Raji (cell line): ENCODE data around the gene HSF2BP.

Experiments used
- POLR2A ChIP-seq: IDR thresholded peaks from 2 replicates; pipeline ENCODE4 v1.6.1; 2011; ENCODE audit warnings: low read depth, low read length, control low read depth; ENCODE audit not compliant: insufficient read depth

The HSF2BP gene

DNA sequence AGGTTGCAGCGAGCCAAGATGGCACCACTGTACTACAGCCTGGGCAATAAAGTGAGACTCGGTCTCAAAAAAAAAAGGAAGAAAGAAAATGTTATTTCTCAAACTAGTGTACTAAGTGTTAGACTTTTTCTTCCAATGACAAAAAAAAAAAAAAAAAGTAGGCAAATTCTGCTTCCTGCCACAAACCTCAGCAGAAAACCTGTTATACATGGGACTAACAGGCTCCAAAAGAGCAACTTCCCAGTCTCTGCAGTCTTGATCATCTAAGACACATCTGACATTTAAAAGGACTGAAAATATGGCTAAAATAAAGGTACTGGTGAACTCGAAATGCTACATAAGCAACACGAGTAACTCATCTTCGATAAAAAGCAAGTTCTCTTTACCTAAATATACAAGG lies 59.6 kb downstream of the HSF2BP start:
- TF ChIP-seq POLR2A, result no peak

DNA sequence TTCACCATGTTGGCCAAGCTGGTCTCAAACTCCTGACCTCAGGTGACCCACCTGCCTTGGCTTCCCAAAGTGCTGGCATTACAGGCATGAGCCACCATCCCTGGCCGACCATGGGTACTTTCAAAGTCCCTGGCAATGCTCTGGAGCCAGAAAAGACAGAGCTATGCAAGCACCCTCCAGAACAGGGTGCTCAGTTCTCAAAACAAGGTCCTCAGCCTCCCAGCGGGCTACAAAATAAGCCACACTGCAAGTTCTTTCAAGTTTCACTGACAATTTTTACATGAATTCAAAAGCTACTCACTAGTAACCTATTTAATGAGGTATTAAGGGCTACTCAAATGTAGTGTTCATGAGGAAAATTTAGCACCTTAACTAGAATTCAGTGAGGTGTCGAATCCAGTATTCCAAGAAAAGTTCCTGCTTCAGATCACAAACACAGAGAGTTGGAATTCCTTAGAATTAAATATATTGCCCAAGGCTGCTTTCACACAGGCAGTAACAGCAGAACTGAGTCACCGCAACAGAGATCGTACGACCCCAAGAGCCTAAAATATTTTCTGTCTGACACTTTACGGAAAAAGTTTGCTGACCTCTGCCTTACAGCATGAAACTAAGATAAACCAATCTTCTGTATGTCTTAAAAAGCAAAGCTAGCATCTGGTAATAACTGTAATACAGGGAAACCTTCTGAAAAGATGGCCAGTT lies 60.7 kb downstream of the HSF2BP start:
- no peak for TF ChIP-seq POLR2A

DNA sequence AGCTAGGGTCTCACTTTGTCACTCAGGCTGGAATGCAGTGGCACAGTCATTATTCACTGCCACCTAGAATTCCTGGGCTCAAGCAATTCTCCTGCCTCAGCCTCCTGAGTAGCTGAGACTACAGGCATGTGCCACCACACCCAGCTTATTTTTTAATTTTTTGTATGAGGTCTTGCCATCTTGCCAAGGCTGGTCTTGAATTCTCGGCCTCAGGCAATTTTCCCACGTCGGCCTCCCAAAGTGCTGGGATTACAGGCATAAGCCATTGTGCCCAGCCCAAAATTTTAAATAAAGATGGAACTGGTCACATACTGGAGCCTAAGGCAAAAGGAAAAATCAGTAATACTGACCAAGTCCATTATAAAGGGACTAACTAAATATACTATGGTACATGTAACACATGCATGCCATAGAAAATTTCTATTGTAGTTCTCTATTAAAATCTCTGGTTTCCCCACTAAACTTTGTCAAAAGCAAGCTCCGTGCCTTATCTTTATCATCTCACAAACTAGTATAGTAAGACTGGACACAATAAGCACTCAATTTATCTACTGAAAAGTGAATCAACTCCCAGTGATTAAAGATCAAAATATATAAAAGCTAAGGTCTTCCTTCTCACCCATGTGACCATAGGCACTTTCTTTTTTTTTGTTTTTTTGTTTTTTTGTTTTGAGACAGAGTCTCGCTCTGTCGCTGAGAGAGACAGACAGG lies 61.6 kb downstream of the HSF2BP start:
- TF ChIP-seq POLR2A, result no peak

DNA sequence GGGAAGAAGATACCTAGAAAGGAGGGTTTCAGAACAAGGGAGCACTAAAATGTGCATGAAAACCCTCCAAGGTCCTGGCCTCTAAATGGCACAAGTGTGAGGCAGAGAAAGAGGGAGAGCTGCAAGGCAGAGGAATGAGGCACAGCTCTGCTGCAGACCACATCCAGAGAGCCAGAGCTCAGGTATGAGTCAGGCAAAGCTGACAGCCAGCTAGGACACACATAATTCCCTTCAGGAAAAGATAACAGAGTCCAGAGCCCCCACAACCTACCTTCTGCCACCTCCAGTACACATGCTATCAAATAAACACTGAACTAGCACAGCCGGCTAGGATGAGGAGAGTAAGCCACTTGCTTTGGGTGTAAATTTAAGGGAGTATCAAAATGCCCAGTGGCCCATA lies 62.2 kb downstream of the HSF2BP start:
- TF ChIP-seq POLR2A, result no peak

DNA sequence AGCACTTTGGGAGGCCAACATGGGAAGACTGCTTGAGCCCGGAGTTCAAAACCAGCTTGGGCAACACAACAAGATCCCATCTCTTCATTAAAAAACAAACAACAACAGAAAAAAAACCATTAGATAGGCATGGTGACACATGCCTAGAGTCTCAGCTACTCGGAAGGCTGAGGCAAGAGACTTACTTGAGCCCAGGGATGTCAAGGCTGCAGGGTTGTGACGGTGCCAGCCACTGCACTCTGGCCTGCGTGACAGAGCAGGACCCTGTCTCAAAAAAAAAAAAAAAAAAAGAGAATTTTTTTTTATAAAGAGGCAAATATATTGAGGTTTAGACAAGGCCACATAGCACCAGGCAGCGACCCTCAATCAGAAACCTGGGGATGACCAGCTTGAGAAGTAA lies 62.7 kb downstream of the HSF2BP start:
- no peak for TF ChIP-seq POLR2A

DNA sequence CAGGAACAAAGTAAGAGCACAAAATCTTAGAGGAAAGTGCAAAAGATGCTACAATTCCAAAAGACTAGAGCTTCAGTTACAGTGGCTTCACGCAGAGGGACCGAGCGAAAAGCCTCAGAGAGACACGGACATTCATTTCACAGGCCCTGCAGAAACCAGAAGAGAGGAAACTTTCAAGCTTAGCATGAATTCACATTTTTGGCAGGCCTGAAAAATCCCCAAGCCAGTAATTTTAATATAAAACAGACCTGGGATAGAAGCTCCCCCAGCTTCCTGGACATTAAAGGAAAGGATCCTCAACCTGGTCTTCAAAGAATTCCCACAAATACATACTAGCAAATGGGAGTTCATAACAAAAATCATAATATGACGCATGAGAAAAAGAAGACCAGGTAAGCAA lies 66.2 kb downstream of the HSF2BP start:
- no peak for TF ChIP-seq POLR2A

DNA sequence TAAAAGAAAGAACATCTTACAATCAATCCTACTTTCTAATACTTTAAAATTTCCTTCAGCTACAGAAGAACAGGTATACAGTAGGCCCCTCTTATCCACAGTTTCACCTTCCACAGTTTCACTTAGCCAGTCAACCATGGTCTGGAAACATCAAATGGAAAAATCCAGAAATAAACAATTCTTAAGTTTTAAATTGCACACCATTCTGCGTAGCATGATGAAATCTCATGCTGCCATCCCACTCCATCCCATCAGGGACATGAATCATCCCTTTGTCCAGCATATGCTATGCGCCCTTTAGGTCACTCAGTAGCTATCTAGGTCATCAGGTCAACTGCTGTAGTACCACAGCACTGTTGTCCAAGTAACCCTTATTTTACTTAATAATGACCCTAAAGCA lies 67.7 kb downstream of the HSF2BP start:
- no peak for TF ChIP-seq POLR2A

DNA sequence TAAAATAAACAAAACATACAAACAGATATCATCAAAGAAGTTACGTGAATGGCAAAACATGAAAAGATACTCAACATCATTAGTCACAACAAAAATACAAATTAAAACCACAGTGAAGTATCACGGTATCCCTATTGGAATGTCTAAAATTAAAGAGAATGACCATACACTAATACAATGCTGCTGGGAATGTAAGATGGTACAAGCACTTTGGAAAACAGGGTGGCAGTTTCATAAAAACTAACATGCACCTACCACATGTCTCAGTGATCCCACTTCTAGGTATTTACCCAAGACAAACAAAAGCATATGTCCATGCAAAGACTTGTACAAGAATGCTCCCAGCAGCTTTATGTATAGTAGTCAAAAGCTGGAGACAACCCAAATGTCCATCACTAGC lies 69.1 kb downstream of the HSF2BP start:
- no peak for TF ChIP-seq POLR2A

DNA sequence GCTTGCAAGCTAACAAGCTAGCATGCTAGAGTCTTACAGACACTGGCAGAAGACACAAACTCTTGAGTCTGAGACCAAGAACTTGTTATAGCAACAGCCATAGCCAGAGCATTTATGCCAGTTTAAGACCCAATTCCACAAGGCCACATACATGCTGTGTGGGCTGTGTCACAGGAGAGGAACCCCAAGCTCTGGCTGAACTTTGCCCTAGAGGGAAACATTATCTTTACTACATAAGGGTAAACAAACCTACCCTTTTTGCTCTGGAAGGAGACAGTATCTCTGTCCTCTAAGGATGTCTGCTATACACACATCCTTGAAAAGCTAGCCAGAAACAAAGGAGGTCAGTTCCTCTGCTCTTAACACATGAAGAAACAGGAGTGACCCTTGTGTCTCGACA lies 70.3 kb downstream of the HSF2BP start:
- no peak for TF ChIP-seq POLR2A

DNA sequence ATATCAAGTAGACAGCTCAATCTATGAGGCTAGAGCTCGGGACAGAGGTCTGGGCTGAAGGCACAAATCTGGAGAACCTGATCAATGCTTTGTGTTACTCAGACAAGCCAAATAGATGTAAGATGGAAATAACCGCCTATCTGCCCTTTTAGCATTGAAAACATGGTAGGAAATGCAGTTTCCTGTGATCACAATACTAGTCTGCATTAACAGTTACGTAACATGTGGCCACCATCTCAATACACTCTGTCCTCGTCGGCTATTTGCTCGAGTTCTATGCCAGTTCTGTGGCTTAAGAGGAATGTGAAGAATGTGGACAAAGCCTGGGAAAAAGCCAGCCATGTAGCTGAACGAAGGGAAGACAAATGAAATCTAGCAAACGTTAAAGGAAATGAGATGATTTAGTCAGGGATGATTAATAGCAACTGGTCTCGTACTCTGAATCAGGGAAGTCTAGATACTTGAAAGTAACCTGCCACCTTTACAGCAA lies 73.3 kb downstream of the HSF2BP start:
- no peak for TF ChIP-seq POLR2A

DNA sequence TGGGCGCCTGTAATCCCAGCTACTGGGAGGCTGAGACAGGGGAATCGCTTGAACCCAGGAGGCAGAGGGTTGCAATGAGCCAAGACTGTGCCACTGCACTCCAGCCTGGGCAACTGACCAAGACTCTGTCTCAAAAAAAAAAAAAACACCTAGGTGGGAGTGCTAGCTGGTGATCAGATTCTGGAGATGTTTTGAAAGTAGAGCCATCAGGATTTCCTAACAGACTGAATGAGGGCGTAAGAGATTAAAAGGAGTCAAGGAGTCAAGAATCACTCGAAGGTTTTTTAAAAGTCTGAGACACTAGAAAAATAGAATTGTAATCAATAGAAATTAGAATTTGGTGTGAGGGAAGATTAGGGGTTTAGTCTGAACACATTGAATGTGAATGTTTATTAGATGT lies 73.8 kb downstream of the HSF2BP start:
- TF ChIP-seq POLR2A, result no peak

DNA sequence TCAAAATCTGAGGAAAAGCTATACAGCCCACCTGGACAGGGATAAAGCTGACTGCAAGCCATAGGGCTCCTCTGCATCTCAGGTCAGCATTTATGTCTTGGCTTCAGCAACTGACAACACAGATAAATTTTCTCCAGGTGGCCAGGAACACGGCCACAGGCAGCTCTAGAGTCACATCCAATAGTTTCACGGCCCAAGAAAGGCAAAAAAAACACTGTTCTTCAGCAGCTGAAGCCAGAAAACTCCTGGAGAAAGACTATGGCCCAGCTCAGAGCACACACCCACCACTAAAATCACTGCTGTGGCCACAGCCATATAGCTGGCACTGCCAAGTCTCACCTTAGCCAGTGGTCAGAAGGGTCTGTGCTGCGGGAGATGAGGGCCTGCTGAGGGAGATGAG lies 77.8 kb downstream of the HSF2BP start:
- no peak for TF ChIP-seq POLR2A

DNA sequence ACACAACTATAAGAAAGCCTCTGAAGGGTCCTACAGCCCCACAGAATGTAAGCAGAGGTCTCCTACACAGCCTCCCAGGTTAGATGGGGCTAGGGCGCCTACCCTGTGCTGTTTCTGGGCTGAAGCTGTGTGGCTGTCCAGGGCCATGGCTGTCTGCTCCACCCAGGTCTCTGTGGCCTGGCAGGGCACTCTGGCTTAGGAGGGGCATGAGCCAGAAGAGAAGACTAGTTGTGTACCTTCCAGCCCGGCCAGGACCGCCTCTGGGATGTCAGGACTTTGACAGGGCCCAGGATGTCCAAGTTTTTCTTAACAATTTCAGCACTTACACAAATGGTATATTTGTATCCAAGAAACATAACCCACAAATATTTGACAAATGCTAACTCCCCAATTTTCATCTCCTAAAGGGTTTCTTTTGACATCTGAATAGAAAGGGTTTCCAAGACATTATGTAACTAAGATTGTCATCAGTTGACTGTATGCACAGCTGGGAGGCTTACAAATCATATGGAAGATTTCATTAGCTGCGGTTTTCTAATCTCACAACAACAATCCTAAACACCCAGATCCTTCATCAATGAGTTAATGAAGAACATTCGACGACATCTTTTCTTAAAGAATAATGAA lies 80.5 kb downstream of the HSF2BP start:
- TF ChIP-seq POLR2A, result no peak

DNA sequence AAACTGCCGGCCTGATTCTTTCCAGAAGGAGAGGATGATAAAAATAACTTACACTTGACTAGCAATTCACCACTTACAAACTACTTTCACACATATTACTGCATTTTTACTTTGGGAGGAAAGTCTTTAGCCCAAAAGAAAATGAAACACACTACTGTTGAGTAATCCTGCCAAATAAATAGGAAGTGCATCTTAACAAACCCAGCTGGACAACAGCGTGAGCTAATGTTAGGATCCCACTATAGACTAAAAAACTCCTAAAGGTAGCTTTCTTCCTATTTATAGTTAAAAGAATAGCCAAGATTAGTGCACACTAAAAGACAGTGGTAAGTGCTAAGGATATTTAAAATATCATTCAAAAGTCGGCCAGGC lies 83.8 kb downstream of the HSF2BP start:
- TF ChIP-seq POLR2A, result no peak

DNA sequence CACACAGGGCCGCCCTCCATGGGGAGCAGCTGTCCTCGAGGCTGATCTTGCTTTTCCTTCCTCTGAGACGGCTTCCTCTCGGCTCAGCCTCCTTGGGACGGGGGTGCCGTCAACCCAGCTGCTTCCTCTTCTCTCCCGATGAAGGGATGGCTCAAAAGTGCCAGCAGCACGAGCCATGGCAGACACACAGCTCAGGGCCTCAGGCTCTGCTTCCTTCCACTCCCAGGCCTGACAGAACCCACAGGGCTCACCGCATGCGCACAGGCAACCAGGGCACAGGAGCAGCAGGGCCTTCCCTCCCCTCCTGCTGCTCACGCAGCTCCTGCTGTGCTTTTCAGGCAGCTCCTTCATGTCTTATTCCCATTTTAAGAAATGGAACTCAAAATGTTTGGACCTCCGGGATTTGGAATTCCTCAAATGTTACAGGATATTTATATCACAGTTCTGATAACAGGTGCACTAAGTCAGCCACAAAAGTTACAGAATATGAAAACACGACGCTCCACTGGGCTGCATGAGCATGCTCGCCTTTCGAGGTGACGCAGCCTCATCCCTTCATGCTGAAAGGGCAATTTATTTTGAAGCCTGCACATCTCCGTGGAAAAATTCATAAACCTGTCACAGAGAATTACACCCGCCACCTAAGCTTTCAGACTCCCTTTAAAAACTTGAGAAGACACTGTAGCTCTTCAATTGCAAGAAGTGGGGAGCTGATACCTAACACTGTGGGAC lies 84.4 kb downstream of the HSF2BP start:
- TF ChIP-seq POLR2A, result no peak

DNA sequence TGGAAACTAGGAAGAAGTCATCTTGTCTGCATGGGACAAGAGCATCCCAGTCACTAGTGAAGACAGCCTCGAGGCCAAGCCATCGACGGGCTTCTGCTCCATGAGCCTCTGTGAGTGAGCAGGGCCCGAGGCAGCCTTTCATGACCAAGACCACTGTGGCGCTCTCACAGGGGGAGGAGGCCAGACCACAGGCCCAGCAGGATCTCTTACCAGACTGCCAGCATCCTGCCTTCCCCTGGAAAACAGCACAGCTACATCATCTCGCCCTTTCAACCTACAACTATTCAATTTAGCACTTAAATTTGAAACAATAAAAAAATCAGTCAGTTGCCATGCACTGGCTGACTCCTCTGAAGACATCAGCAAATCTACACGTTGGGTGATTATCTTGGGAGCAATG lies 85.4 kb downstream of the HSF2BP start:
- no peak for TF ChIP-seq POLR2A

DNA sequence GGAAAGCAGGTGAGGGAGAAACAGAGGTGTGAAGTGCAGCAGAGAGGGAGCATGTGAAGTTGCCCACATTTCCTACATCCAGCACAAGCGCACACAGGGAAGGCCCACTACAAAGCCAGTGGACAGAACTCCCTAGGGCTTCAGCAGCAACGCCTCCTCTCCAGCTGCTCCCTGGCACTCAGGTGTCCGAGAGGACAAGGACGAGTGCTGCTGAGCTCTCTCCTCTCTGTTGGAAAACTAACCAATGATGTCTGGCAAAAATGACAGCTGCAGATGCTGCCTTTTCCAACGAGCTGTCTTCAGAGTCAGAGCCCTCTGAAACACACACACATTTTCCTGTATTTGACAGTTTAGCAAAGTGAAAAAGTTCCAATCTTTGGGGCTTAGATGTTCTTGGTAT lies 86.8 kb downstream of the HSF2BP start:
- no peak for TF ChIP-seq POLR2A
